Endodermal cell (in vitro differentiated cells): ENCODE results near the gene PRKAG2. TPM values are rescaled to one million over a fixed set of nuclear protein-coding genes. Genes with fewer than 3 reads are reported as not detected.

Source experiments
- DNase-seq: peaks from one replicate; pipeline ENCODE4 v3.0.0-alpha.2; 2017
- H3K27ac ChIP-seq: 2 replicates; pipeline ENCODE4 v1.5.1; 2013; ENCODE audit warnings: mild to moderate bottlenecking, low read depth, low read length, moderate library complexity
- H3K27me3 ChIP-seq: 2 replicates; pipeline ENCODE4 v1.6.1; 2013; ENCODE audit warnings: mild to moderate bottlenecking, low read length, moderate library complexity; ENCODE audit not compliant: insufficient read depth, control insufficient read depth, poor library complexity, severe bottlenecking
- H3K36me3 ChIP-seq: 2 replicates; pipeline ENCODE4 v1.7.0; 2013; ENCODE audit warnings: mild to moderate bottlenecking, low read length, moderate library complexity; ENCODE audit not compliant: control insufficient read depth, insufficient read depth
- H3K4me1 ChIP-seq: one replicate; pipeline ENCODE4 v1.7.0; 2013; ENCODE audit warnings: low read length; ENCODE audit not compliant: control insufficient read depth, insufficient read depth
- H3K4me3 ChIP-seq: 2 replicates; pipeline ENCODE4 v1.5.1; 2013; ENCODE audit warnings: mild to moderate bottlenecking, low read length, moderate library complexity
- H3K9ac ChIP-seq: 2 replicates; pipeline ENCODE4 v1.6.1; 2013; ENCODE audit warnings: mild to moderate bottlenecking, low read length, moderate library complexity; ENCODE audit not compliant: poor library complexity, severe bottlenecking; ENCODE audit errors: extremely low read depth
- H3K9me3 ChIP-seq: 2 replicates; pipeline ENCODE4 v1.6.1; 2013; ENCODE audit warnings: mild to moderate bottlenecking, low read length, moderate library complexity; ENCODE audit not compliant: control insufficient read depth
- H3K27ac Mint-ChIP-seq: 2 replicates; pipeline ENCODE4 v1.8.0; 2020; ENCODE audit warnings: mixed read lengths
- H3K27me3 Mint-ChIP-seq: 2 replicates; pipeline ENCODE4 v1.8.0; 2021; ENCODE audit warnings: mild to moderate bottlenecking, mixed read lengths; ENCODE audit not compliant: insufficient read depth
- H3K36me3 Mint-ChIP-seq: 2 replicates; pipeline ENCODE4 v1.8.0; 2020; ENCODE audit warnings: low read depth, mixed read lengths
- H3K4me1 Mint-ChIP-seq: 2 replicates; pipeline ENCODE4 v1.8.0; 2020; ENCODE audit warnings: mixed read lengths
- H3K4me3 Mint-ChIP-seq: 2 replicates; pipeline ENCODE4 v1.8.0; 2020; ENCODE audit warnings: mild to moderate bottlenecking, moderate library complexity, mixed read lengths
- H3K9me3 Mint-ChIP-seq: 2 replicates; pipeline ENCODE4 v1.8.0; 2020; ENCODE audit warnings: mild to moderate bottlenecking, mixed read lengths
- CTCF ChIP-seq: fragments of 200-600 bp; sonication (generic); conservative IDR thresholded peaks from 2 replicates; pipeline ENCODE4 v1.5.0; 2021; ENCODE audit warnings: antibody characterized with exemption, mild to moderate bottlenecking
- WGBS, 2 experiments: methylation state at CpG; one replicate each; pipeline versions ENCODE4 v1.1.5 to v1.1.7; 2013; ENCODE audit warnings: missing lambda C conversion rate in 2 of 2, mixed read lengths in 1 of 2; ENCODE audit not compliant: insufficient coverage in 1 of 2, insufficient read length in 1 of 2; 5-methylcytosine and 5-hydroxymethylcytosine counted together
- total RNA-seq, 2 donors: library from RNA; stranded (reverse); fragmentation: NEBNext Ultra II Directional in 1 of 2; extraction: Animal tissue kit (Norgen Biotek cat#: 25700) in 1 of 2; gene quantifications; 2 replicates in 1 of 2; 3 replicates in 1 of 2; pipeline ENCODE4 v1.2.1, GENCODE V29; 2021

PRKAG2 gene
- total RNA-seq, 2 donors from 2014 or later: 17.2 to 20.7 TPM

GRCh38 chr7:151895631-151896031 lies 18.7 kb upstream of the PRKAG2 start:
- no peaks in the 10 kb centered on the region for H3K36me3 Mint-ChIP-seq
- no peak overlapping the region for H3K27ac Mint-ChIP-seq
- H3K4me1 ChIP-seq: no peaks in the 10 kb centered on the region
- no peaks in the 10 kb centered on the region for H3K9me3 Mint-ChIP-seq
- peaks cover 8% of the 10 kb centered on the region for H3K27me3 ChIP-seq
- H3K9ac ChIP-seq: no peak overlapping the region
- no peaks in the 10 kb centered on the region for H3K9me3 ChIP-seq
- H3K4me1 Mint-ChIP-seq: peaks cover 3% of the 10 kb centered on the region
- WGBS, 2 experiments: 86 to 88% methylated on average over 10 of the region's 10 CpGs
- DNase-seq: peak; percentile 46
- H3K36me3 ChIP-seq: no peaks in the 10 kb centered on the region
- no peak overlapping the region for H3K27ac ChIP-seq
- no peak overlapping the region for H3K4me3 ChIP-seq
- peaks cover 24% of the 10 kb centered on the region for H3K27me3 Mint-ChIP-seq
- H3K4me3 Mint-ChIP-seq: no peak overlapping the region
- no peak for TF ChIP-seq CTCF

- 94 to 95% methylated on average over 18 to 21 of the region's 21 CpGs for WGBS, 2 experiments
- no peaks in the 10 kb centered on the region for H3K9me3 Mint-ChIP-seq
Measured at GRCh38 chr7:151895008-151895630, 18.2 kb upstream of the PRKAG2 start.

GRCh38 chr7:151894111-151895007 lies 17.4 kb upstream of the PRKAG2 start:
- H3K27ac Mint-ChIP-seq: no peak overlapping the region
- H3K36me3 Mint-ChIP-seq: no peaks in the 10 kb centered on the region
- H3K27me3 Mint-ChIP-seq: peaks cover 21% of the 10 kb centered on the region
- no peak for TF ChIP-seq CTCF
- Histone ChIP-seq H3K27ac (no peak overlapping the region), H3K9me3 (no peaks in the 10 kb centered on the region), H3K4me3 (no peak overlapping the region), H3K4me1 (no peaks in the 10 kb centered on the region), H3K9ac (no peak overlapping the region), H3K36me3 (no peaks in the 10 kb centered on the region), H3K27me3 (peaks cover 8% of the 10 kb centered on the region)
- WGBS, 2 experiments: 92% methylated on average over 23 to 38 of the region's 40 CpGs
- no peaks in the 10 kb centered on the region for H3K9me3 Mint-ChIP-seq
- no peak overlapping the region for H3K4me3 Mint-ChIP-seq
- DNase-seq: peak; percentile 49
- peaks cover 3% of the 10 kb centered on the region for H3K4me1 Mint-ChIP-seq

More at GRCh38 chr7:151895008-151895630, 18.2 kb upstream of the PRKAG2 start:
- Histone ChIP-seq H3K27me3 (peaks cover 8% of the 10 kb centered on the region), H3K9ac (no peak overlapping the region), H3K27ac (no peak overlapping the region), H3K4me3 (no peak overlapping the region), H3K9me3 (no peaks in the 10 kb centered on the region), H3K36me3 (no peaks in the 10 kb centered on the region), H3K4me1 (no peaks in the 10 kb centered on the region)
- Mint-ChIP-seq H3K4me3 (no peak overlapping the region), H3K36me3 (no peaks in the 10 kb centered on the region), H3K4me1 (peaks cover 3% of the 10 kb centered on the region), H3K27ac (no peak overlapping the region), H3K27me3 (peaks cover 24% of the 10 kb centered on the region)
- DNase-seq: peak; percentile 31
- no peak for TF ChIP-seq CTCF
